H1 (cell line): ENCODE results near the gene ASMT. TPM values are rescaled to one million over a fixed set of nuclear protein-coding genes. Genes with fewer than 3 reads are reported as not detected.

Source experiments
- ATF3 ChIP-seq: IDR thresholded peaks from 2 replicates; pipeline ENCODE4 v1.6.1; 2011; ENCODE audit warnings: low read depth, mild to moderate bottlenecking, low read length; ENCODE audit not compliant: insufficient read depth
- BRCA1 ChIP-seq: IDR thresholded peaks from 2 replicates; pipeline ENCODE4 v1.6.1; 2012; ENCODE audit warnings: low read depth, low read length, improper control_type of control experiment
- CEBPB ChIP-seq: IDR thresholded peaks from 2 replicates; pipeline ENCODE4 v1.6.1; 2012; ENCODE audit warnings: low read depth, low read length
- EP300 ChIP-seq, 2 experiments: IDR thresholded peaks; 1 replicate in 1 of 2; 2 replicates in 1 of 2; pipeline ENCODE4 v1.6.1; 2011 to 2012; ENCODE audit warnings: low read depth in 2 of 2, low read length in 2 of 2, mild to moderate bottlenecking in 2 of 2, borderline replicate concordance in 1 of 2, inconsistent platforms in 1 of 2, moderate library complexity in 1 of 2
- EZH2 ChIP-seq: fragments of 200-600 bp; sonication (generic); IDR thresholded peaks from 2 replicates; pipeline ENCODE4 v1.7.1; 2012; ENCODE audit warnings: low read depth, mild to moderate bottlenecking, moderate library complexity, low read length, inconsistent platforms; ENCODE audit not compliant: severe bottlenecking
- GABPA ChIP-seq: IDR thresholded peaks from 2 replicates; pipeline ENCODE4 v1.6.1; 2011; ENCODE audit warnings: mild to moderate bottlenecking, low read length, moderate library complexity, borderline replicate concordance; ENCODE audit not compliant: insufficient read depth
- HDAC2 ChIP-seq, 2 experiments: fragments of 300-600 bp in 1 of 2; sonication (generic) in 1 of 2; IDR thresholded peaks; 2 replicates each; pipeline ENCODE4 v1.6.1; 2011 to 2012; ENCODE audit warnings: low read depth in 2 of 2, low read length in 2 of 2, mild to moderate bottlenecking in 2 of 2, moderate library complexity in 2 of 2, borderline replicate concordance in 1 of 2, inconsistent platforms in 1 of 2
- PHF8 ChIP-seq: fragments of 200-600 bp; sonication (generic); conservative IDR thresholded peaks from 2 replicates; pipeline ENCODE4 v1.7.1; 2012; ENCODE audit warnings: low read depth, mild to moderate bottlenecking, inconsistent platforms, low read length, moderate library complexity
- POLR2AphosphoS5 ChIP-seq: IDR thresholded peaks from 2 replicates; pipeline ENCODE4 v1.6.1; 2011; ENCODE audit warnings: low read depth, low read length
- SIRT6 ChIP-seq: IDR thresholded peaks from one replicate; pipeline ENCODE4 v1.7.1; 2012; ENCODE audit warnings: low read length, inconsistent platforms
- SP1 ChIP-seq: IDR thresholded peaks from 2 replicates; pipeline ENCODE4 v1.6.1; 2011; ENCODE audit warnings: low read depth, low read length
- SRF ChIP-seq: IDR thresholded peaks from 2 replicates; pipeline ENCODE4 v1.6.1; 2011; ENCODE audit warnings: mild to moderate bottlenecking, low read depth, low read length, moderate library complexity
- TAF1 ChIP-seq: IDR thresholded peaks from 2 replicates; pipeline ENCODE4 v1.6.1; 2011; ENCODE audit warnings: mild to moderate bottlenecking, low read depth, low read length
- TAF7 ChIP-seq: optimal IDR thresholded peaks from 2 replicates; pipeline ENCODE3; 2011; ENCODE audit warnings: low read depth, mild to moderate bottlenecking, inconsistent platforms, low read length, moderate library complexity, borderline replicate concordance
- USF2 ChIP-seq: IDR thresholded peaks from 2 replicates; pipeline ENCODE4 v1.6.1; 2011; ENCODE audit warnings: low read length, improper control_type of control experiment
- polyA plus RNA-seq, 7 experiments: library from polyadenylated mRNA; depleted of rRNA in 3 of 7; stranded (reverse) in 5 of 7; unstranded in 2 of 7; fragments of >200 nt in 5 of 7; fragments of 200-250 nt in 2 of 7; gene quantifications; 1 replicate in 5 of 7; 2 replicates in 1 of 7; 4 replicates in 1 of 7; pipeline versions ENCODE4 v1.2.1 to v1.2.3, GENCODE V29; 2011 to 2013; ENCODE audit warnings: missing spikeins in 2 of 7, mixed read lengths in 2 of 7
- total RNA-seq: library from RNA; stranded (reverse); fragmentation: NEBNext Ultra II Directional; extraction: Animal tissue kit (Norgen Biotek cat#: 25700); gene quantifications from 2 replicates; pipeline ENCODE4 v1.2.1, GENCODE V29; 2021

ASMT gene
- total and polyA plus RNA-seq, 2 of the 8 experiments (the other 6 are each of a cell fraction or from before 2014, with no cell fraction given), result 1.5 to 3.1 TPM

- TF ChIP-seq USF2 (no peak), HDAC2 (IDR thresholded peaks at IDR 0.05; ENCODE audit: borderline replicate concordance in 1 of 2, low read depth in 2 of 2, low read length in 2 of 2) (no peak), EP300 (IDR thresholded peaks at IDR 0.05; ENCODE audit: borderline replicate concordance in 1 of 2, low read depth in 2 of 2, low read length in 2 of 2) (peak in 1 of 2 experiments; percentile 72; a peak in 1 of 3 replicates), ATF3 (no peak), PHF8 (no peak), GABPA (no peak), TAF7 (no peak), SIRT6 (no peak), TAF1 (no peak), POLR2AphosphoS5 (no peak), SRF (no peak), SP1 (peak; percentile 61; the same call in 1 of the 2 replicates), EZH2 (no peak), CEBPB (no peak), BRCA1 (no peak)
These were observed 34.8 kb downstream of the ASMT start (continued) for GRCh38 chrX:1649621-1650020.
